Activated CD8-positive, alpha-beta T cell treated with anti-CD3 and anti-CD28 coated beads, Interleukin-2, amount 10 ng/mL, durations not matched to agents 7 days and 5 days (primary cell): ENCODE results near the gene BTBD7. TPM values are rescaled to one million over a fixed set of nuclear protein-coding genes. Genes with fewer than 3 reads are reported as not detected.

Source experiments
- ATAC-seq: fragments of 150-1000 bp; cut with Tn5 transposase; one replicate; pipeline ENCODE4 v1.10.0; 2021; ENCODE audit warnings: moderate library complexity
- CTCF ChIA-PET: fragments of 350-600 bp; sonication (Branson Sonifier 250); formaldehyde crosslinking; loops from one replicate; lab custom pipeline; 2021; ENCODE audit warnings: antibody characterized with exemption; lab: Charles Lee
- POLR2A ChIA-PET: fragments of 350-600 bp; sonication (Branson Sonifier 250); formaldehyde crosslinking; loops from one replicate; lab custom pipeline; 2021; ENCODE audit warnings: antibody characterized with exemption; lab: Charles Lee
- DNase-seq: peaks from one replicate; pipeline ENCODE4 v3.0.0-alpha.2; 2020
- H3K27ac Mint-ChIP-seq: one replicate; pipeline ENCODE4 v1.8.0; 2021; ENCODE audit warnings: mild to moderate bottlenecking, mixed read lengths
- H3K27me3 Mint-ChIP-seq: one replicate; pipeline ENCODE4 v1.8.0; 2021; ENCODE audit warnings: low read depth, mixed read lengths
- H3K36me3 Mint-ChIP-seq: one replicate; pipeline ENCODE4 v1.8.0; 2021; ENCODE audit warnings: low read depth, mixed read lengths
- H3K4me1 Mint-ChIP-seq: one replicate; pipeline ENCODE4 v1.8.0; 2021; ENCODE audit warnings: low read depth, mixed read lengths
- H3K4me3 Mint-ChIP-seq: one replicate; pipeline ENCODE4 v1.8.0; 2021; ENCODE audit warnings: mild to moderate bottlenecking, mixed read lengths
- H3K9me3 Mint-ChIP-seq: one replicate; pipeline ENCODE4 v1.8.0; 2022; ENCODE audit warnings: mixed read lengths; ENCODE audit not compliant: insufficient read depth
- total RNA-seq, 2 experiments: library from RNA; stranded (reverse); gene quantifications; one replicate each; pipeline ENCODE4 v1.2.3, GENCODE V29; 2021

The BTBD7 gene
- total RNA-seq, 2 experiments from 2014 or later: 19.0 to 20.4 TPM

DNA sequence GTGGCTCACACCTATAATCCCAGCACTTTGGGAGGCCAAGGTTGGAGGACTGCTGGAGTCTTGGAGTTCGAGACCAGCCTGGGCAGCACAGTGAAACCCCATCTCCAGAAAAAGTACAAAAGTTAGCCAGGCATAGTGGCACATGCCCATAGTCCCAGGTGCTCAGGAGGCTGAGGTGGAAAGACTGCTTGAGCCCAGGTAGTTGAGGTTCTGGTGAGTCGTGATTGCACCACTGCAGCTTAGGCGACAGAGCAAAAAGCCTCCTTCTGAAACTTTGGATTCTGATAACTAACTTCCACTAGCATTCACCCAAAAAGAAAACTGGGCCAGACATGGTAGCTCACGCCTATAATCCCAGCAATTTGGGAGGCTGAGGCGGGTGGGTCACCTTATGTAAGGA, 6.6 kb downstream of the BTBD7 start:
- ChIA-PET POLR2A (no interaction called here), CTCF (no interaction called here)
- Mint-ChIP-seq H3K9me3 (no peaks in the 10 kb centered on the region), H3K36me3 (peaks cover 12% of the 10 kb centered on the region), H3K27me3 (no peaks in the 10 kb centered on the region), H3K4me3 (no peak overlapping the region), H3K27ac (no peak overlapping the region), H3K4me1 (peaks cover 21% of the 10 kb centered on the region)
- no peak for DNase-seq
- no peak for ATAC-seq

DNA sequence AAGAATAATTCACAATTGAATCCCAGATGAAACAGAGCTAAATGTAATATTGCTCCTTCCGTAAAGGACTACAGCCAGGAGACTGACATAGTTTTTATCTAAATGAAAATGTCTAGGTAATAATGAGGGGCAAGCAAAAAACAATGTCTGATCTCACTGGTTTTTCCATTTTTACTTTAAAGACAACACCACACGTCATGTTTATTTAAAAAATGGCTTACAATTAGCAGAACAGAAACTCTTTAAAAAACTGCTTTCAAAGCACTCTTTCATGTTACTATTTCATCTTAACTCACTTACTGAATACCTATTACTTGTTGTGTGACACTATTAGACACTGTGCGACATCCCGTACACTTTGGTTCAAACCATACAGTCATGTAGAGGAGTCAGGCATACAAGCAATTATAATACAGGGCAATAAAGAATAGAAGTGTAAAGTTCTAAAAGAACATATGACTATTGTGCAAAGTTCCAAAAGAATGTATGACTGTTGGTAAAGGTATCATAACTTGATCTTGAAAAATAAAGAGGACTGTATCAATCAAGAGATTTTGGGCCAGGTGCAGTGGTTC, 9.1 kb downstream of the BTBD7 start:
- CTCF ChIA-PET: interaction anchor here (1.2 kb wide), 1 partner anchor 10 kb away, joined by 3 read pairs; no protein-coding TSS in a partner anchor
- Mint-ChIP-seq H3K9me3 (no peaks in the 10 kb centered on the region), H3K4me3 (no peak overlapping the region), H3K4me1 (peaks cover 13% of the 10 kb centered on the region), H3K36me3 (peaks cover 12% of the 10 kb centered on the region), H3K27ac (no peak overlapping the region), H3K27me3 (no peaks in the 10 kb centered on the region)
- DNase-seq: no peak
- POLR2A ChIA-PET: no interaction called here
- ATAC-seq: no peak

DNA sequence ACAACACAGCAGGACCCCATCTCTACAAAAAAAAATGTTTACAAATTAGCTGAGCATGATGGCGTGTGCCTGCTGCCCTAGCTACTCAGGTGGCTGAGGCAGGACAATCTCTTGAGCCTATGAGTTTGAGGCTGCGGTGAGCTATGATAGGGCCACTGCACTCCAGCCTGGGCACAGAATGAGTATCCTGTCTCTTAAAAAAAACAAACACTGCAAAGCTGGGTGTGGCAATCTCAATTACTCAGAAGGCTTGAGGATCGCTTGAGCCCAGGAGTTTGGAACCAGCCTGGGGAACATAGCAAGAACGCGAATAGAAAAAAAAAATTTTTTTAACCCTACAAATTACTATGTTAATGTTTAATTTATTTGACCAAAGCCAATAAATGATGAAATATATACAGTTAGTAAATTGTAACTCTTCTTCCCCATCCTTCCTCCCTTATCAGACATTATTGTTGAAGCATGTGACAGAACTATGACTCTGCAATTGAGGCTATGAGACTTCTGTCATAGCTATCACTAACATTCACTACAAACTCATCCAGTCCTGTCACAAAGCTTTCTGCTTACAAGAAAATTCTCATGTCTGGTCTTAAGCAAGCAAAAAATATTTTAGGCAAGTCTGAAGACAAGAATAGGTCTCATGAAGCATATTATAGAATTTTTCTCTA, 9.8 kb downstream of the BTBD7 start:
- H3K27ac Mint-ChIP-seq: no peak overlapping the region
- ATAC-seq: no peak
- peaks cover 10% of the 10 kb centered on the region for H3K4me1 Mint-ChIP-seq
- H3K9me3 Mint-ChIP-seq: no peaks in the 10 kb centered on the region
- POLR2A ChIA-PET: no interaction called here
- peaks cover 9% of the 10 kb centered on the region for H3K36me3 Mint-ChIP-seq
- H3K4me3 Mint-ChIP-seq: no peak overlapping the region
- CTCF ChIA-PET: interaction anchor here (1.2 kb wide), 1 partner anchor 9 kb away, joined by 3 read pairs; no protein-coding TSS in a partner anchor
- no peak for DNase-seq
- no peaks in the 10 kb centered on the region for H3K27me3 Mint-ChIP-seq

DNA sequence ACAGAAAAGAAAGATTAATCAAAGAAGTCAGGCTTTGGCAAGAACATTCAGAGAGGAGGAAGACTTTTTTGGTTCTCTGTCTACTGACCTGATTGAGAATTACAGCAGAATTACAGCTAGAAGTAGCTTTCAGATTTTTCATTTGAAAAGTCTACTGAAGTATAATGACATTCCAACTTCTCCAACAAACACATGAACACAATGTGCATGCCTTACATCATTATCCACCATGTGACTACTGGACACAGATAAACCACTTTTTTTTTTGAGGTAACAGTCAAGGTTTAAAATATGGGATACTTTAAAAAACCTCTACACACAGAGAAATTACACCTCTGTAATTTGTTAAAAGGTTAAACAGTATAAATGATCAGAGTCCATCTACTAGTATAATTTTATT, 12.3 kb downstream of the BTBD7 start:
- CTCF ChIA-PET: no interaction called here
- peaks cover 10% of the 10 kb centered on the region for H3K4me1 Mint-ChIP-seq
- no peak overlapping the region for H3K27ac Mint-ChIP-seq
- H3K27me3 Mint-ChIP-seq: no peaks in the 10 kb centered on the region
- DNase-seq: no peak
- H3K36me3 Mint-ChIP-seq: peaks cover 7% of the 10 kb centered on the region
- POLR2A ChIA-PET: no interaction called here
- no peak for ATAC-seq
- no peaks in the 10 kb centered on the region for H3K9me3 Mint-ChIP-seq
- H3K4me3 Mint-ChIP-seq: no peak overlapping the region

DNA sequence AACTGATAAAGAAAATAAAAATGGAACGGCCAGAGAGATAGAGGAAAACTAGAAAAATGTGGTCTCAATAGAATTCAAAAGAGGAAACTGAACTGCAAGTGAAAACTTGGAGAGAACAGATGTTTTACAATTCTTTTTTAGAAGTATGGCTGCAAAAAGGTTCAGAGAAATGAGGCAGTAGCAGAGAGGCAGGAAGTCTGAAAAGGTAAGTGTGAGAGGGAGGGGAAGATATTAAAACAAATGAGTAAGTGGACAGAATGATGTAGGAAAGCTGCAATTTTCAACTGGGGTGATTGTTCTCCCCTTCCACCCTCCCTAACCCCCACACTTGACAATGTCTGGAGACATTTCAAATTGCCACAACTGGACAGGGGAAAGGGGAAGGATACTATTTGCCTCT, 12.9 kb downstream of the BTBD7 start:
- no peaks in the 10 kb centered on the region for H3K27me3 Mint-ChIP-seq
- peaks cover 7% of the 10 kb centered on the region for H3K36me3 Mint-ChIP-seq
- no peak overlapping the region for H3K4me3 Mint-ChIP-seq
- ATAC-seq: no peak
- peak overlapping the region; percentile 9 for H3K27ac Mint-ChIP-seq
- no peak for DNase-seq
- H3K4me1 Mint-ChIP-seq: peaks cover 10% of the 10 kb centered on the region
- H3K9me3 Mint-ChIP-seq: no peaks in the 10 kb centered on the region
- POLR2A ChIA-PET: no interaction called here
- CTCF ChIA-PET: interaction anchor here (0.6 kb wide), 1 partner anchor 51 kb away, joined by 4 read pairs; no protein-coding TSS in a partner anchor

DNA sequence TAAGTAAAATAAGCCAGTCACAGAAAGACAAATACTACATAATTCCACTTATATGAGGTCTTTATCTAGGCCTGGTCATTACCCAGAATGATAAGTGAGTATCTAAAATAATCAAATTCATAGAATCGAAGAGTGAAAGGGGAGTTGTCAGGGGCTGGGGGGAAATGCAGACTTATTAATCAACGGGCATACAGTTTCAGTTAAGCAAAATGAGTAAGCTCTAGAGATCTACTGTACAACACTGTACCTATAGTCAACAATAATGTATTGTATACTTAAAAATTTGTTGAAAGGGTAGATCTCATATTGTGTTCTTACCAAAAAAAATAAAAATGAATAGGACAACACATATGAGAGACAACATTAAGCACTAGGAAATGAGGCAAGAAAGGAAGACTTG, 13.3 kb downstream of the BTBD7 start:
- peaks cover 4% of the 10 kb centered on the region for H3K36me3 Mint-ChIP-seq

DNA sequence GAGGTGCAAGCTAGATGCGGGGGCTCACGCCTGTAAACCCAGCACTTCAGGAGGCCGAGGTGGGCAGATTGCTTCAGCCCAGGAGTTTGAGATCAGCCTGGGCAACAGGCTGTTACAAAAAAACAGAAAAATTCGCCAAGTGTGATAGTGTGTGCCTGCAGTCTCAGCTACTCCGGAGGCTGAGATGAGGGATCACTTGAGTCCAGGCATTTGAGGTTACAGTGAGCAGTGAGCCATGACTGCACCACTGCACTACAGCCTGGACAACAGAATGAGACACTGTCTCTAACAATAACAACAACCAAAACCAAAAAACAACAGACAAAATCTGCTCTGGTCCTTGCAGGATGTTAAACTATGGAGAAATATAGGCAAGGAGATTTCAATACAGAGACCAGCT, 13.9 kb downstream of the BTBD7 start:
- Mint-ChIP-seq H3K4me1 (peaks cover 10% of the 10 kb centered on the region), H3K36me3 (peaks cover 3% of the 10 kb centered on the region), H3K4me3 (no peak overlapping the region), H3K27ac (no peak overlapping the region), H3K9me3 (no peaks in the 10 kb centered on the region), H3K27me3 (no peaks in the 10 kb centered on the region)
- DNase-seq (no peak), ATAC-seq (no peak)
- ChIA-PET CTCF (no interaction called here), POLR2A (no interaction called here)

More for the DNA sequence above, 13.3 kb downstream of the BTBD7 start:
- no peak overlapping the region for H3K4me3 Mint-ChIP-seq
- DNase-seq (no peak), ATAC-seq (no peak)
- ChIA-PET CTCF (interaction anchor here (0.6 kb wide), 1 partner anchor 51 kb away, joined by 4 read pairs; no protein-coding TSS in a partner anchor), POLR2A (no interaction called here)
- H3K27me3 Mint-ChIP-seq: no peaks in the 10 kb centered on the region
- peak overlapping the region; percentile 9 for H3K27ac Mint-ChIP-seq
- H3K4me1 Mint-ChIP-seq: peaks cover 10% of the 10 kb centered on the region
- H3K9me3 Mint-ChIP-seq: no peaks in the 10 kb centered on the region

DNA sequence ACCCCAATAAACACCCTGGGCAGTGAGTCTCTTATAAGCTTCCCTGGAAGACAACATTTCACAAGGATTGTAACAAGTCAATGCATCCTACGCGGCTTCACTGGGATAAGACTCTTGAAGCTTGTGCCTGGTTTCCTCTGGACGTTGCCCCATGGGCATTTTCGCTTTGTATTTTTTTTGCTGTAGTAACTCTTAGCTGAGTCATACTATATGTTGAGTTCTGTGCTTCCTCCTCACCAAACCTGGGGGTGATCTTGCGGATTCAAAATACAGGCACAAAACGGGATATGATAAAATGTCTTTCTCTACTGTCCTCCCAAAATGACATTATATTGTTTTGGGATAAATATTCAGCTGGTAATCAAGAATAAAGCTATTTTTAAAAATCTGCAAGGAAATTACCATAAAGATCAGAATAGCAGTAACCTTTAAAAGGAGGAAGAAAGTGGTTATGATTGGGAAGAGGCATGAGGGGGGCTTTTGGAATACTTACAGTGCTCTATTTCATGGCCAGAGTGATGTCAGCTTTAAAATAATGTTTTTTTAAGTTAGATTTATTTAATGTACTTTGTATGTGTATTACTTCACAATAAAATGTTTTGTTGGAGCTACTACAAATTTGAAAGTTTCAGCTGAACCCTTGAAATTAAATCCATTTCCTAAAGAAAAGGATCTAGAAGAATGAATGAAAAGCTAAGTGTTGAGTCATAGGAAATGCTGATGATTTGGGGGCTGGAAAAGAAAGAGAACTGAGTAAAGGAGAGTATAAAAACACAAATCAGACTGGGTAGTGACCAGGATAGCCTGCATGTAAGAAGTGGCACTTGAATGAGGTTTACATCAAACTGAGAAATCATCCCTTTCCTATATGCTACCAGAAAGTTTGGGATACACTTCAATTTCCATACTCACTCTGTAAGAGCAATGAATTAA, 14.7 kb downstream of the BTBD7 start:
- peaks cover 10% of the 10 kb centered on the region for H3K4me1 Mint-ChIP-seq
- H3K9me3 Mint-ChIP-seq: no peaks in the 10 kb centered on the region
- no peaks in the 10 kb centered on the region for H3K27me3 Mint-ChIP-seq
- CTCF ChIA-PET: interaction anchor here (0.6 kb wide), 1 partner anchor 19 kb away, joined by 3 read pairs; no protein-coding TSS in a partner anchor
- H3K36me3 Mint-ChIP-seq: peaks cover 3% of the 10 kb centered on the region
- POLR2A ChIA-PET: no interaction called here
- ATAC-seq (no peak), DNase-seq (no peak)
- H3K27ac Mint-ChIP-seq: no peak overlapping the region
- no peak overlapping the region for H3K4me3 Mint-ChIP-seq

DNA sequence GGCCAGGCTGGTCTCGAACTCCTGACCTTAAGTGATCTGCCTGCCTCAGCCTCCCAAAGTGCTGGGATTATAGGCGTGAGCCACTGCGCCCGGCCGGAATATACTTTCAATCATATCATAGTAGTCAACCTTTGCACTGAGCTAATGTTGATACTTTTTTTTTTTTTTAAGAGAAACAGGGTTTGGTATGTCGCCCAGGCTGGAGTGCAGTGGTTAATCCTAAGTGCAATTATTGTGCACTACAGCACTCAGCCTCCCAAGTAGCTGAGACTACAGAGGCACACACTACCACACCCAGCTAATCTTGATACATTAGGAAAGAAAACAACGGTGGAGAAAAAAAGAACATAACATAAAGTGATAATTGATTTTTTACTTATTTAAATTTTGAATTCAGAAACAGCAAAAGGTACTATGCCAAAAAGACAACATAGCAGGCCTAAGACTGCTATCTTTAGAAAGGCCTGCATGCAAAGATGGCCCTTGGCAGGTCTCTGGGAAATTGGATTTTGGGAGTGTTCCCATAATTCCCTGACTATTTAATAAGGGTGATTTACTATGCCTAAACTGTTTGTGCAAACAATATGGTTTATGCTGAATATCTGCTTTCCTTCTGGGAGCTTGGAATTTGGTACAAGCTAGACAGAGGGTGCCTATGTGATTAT, 15.5 kb downstream of the BTBD7 start:
- DNase-seq (no peak), ATAC-seq (no peak)
- peaks cover 3% of the 10 kb centered on the region for H3K36me3 Mint-ChIP-seq
- peaks cover 10% of the 10 kb centered on the region for H3K4me1 Mint-ChIP-seq
- no peaks in the 10 kb centered on the region for H3K27me3 Mint-ChIP-seq
- CTCF ChIA-PET: interaction anchor here (0.6 kb wide), 1 partner anchor 20 kb away, joined by 3 read pairs; no protein-coding TSS in a partner anchor
- H3K4me3 Mint-ChIP-seq: no peak overlapping the region
- H3K9me3 Mint-ChIP-seq: no peaks in the 10 kb centered on the region
- no peak overlapping the region for H3K27ac Mint-ChIP-seq
- POLR2A ChIA-PET: no interaction called here

DNA sequence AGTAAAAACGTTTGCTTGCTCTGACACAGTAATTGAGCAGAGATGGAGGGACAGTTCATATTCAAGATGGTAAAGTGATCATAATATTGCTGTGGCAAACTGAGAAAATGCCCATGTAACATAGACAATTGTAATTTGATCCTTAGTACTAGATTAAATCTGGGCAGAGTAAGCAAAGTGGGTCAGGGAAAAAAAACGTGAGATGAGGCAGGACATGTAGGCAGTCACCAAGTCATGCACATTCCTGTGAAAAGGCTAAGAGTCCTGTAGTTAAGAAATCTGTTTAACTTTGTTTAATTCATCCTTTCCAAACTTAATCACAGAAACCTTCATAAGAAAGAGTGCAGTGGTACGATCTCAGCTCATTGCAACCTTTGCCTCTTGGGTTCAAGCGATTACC, 16.1 kb downstream of the BTBD7 start:
- POLR2A ChIA-PET: no interaction called here

DNA sequence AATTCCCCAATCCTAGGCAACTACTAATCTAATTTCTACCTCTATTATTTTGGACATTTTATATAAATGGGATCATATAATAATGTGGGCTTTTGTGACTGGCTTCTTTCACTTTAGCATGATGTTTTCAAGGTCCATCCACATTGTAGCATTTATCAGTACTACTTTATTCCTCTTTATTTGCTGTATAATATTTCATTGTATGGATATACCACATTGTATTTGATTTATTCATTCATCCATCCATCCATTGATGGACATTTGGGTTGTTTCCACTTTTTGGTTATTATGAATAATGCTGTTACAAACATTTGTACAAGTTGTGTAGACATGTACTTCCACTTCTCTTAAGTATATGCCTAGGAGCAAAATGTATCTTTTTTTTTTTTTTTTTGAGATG, 17.3 kb downstream of the BTBD7 start:
- H3K27me3 Mint-ChIP-seq: no peaks in the 10 kb centered on the region
- DNase-seq (no peak), ATAC-seq (no peak)
- CTCF ChIA-PET: no interaction called here
- H3K9me3 Mint-ChIP-seq: no peaks in the 10 kb centered on the region
- POLR2A ChIA-PET: no interaction called here
- H3K36me3 Mint-ChIP-seq: no peaks in the 10 kb centered on the region
- no peak overlapping the region for H3K4me3 Mint-ChIP-seq
- peaks cover 10% of the 10 kb centered on the region for H3K4me1 Mint-ChIP-seq
- no peak overlapping the region for H3K27ac Mint-ChIP-seq

More for the DNA sequence above, 16.1 kb downstream of the BTBD7 start:
- no peak for ATAC-seq
- Mint-ChIP-seq H3K36me3 (peaks cover 2% of the 10 kb centered on the region), H3K4me1 (peaks cover 10% of the 10 kb centered on the region), H3K27me3 (no peaks in the 10 kb centered on the region), H3K9me3 (no peaks in the 10 kb centered on the region), H3K4me3 (no peak overlapping the region), H3K27ac (no peak overlapping the region)
- CTCF ChIA-PET: no interaction called here
- no peak for DNase-seq
